GM21737 (cell line): ENCODE data around the gene THSD8.

Source experiments
- ATAC-seq: cut with Tn5 transposase; IDR thresholded peaks from one replicate; pipeline ENCODE4 v1.9.1; 2021; ENCODE audit warnings: mild to moderate bottlenecking, moderate library complexity; ENCODE audit not compliant: unreplicated experiment

Gene THSD8

GRCh38 chr19:12847159-12848139 lies 45.6 kb downstream of the THSD8 start:
- no peak for ATAC-seq
